Measurements from ENCODE around the gene CYP27C1.

DNA sequence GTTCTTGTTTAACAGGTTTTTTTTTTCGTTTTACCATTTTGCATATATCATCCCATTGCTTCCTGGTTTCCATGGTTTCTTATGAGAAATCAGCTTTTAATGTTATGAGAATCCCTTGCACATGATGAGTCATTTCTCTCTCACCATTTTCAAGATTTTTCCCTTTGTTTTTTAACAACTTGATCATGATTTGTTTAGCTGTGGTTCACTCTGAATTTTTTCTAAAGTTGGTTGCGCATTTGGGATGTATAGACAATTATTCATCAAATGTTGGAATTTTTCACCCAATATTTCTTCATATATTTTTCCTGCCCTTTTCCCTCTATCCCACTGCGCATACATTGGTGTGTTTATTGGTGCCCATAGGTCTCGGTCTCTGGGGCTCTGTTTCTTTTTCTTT, 70.7 kb downstream of the CYP27C1 start:
- no peak for TF ChIP-seq ZNF174 (CRISPR knock-in tag; IDR thresholded peaks at IDR 0.05)
- TF ChIP-seq SREBF2 (CRISPR knock-in tag; IDR thresholded peaks at IDR 0.05), result no peak
